HG02571 (cell line): ENCODE data around the gene WDR89.
"Not testable (repeated sequence)": the region's sequence is repeated elsewhere in the genome, so short reads cannot be mapped to it uniquely, and the experiment has no call there.

Experiments used
- ATAC-seq: cut with Tn5 transposase; IDR thresholded peaks from one replicate; pipeline ENCODE4 v1.9.1; 2021; ENCODE audit warnings: mild to moderate bottlenecking, moderate library complexity; ENCODE audit not compliant: unreplicated experiment

The WDR89 gene

GRCh38 chr14:63596998-63597658, 44.5 kb downstream of the WDR89 start:
- no peak for ATAC-seq

- ATAC-seq = no peak
Observed at GRCh38 chr14:63594455-63595372, 47.0 kb downstream of the WDR89 start.

DNA sequence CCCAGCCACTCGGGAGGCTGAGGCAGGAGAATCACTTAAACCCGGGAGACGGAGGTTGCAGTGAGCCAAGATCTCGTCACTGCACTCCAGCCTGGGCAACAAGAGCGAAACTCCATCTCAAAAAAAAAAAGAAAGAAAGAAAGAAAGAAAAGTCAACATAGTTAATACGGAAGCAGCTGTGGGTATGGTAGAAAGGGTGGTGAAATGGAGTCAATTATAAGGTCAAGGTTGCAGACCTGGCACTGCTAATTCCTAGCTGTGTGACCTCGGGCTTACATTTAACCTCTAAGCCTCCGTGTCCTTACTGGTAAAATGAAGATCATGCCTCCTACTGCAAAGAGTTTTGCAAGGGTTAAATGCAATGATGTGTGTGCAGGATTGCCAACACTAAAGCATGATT, 58.6 kb downstream of the WDR89 start:
- ATAC-seq = not testable (repeated sequence)

- ATAC-seq = no peak
Observed at GRCh38 chr14:63581491-63581890, 60.2 kb downstream of the WDR89 start.

DNA sequence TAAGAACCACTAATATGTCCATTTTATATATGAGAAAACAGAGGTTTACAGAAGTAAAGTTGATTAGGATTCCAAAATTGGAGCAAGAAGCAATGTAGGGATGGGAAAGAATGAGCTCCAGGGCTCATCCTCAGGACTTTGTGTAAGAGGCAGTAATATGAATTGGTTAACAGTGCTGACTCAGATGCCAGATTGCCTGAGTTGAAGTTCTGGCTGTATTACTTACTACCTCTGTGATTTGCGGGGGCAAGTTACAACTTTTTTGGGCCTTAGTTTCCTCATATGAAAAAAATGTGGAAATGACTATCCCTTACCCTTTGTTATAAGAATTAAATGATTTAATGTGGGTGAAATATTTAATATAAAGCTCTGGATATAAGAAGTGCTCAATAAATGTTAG, 63.4 kb downstream of the WDR89 start:
- no peak for ATAC-seq

- no peak for ATAC-seq
Observed at GRCh38 chr14:63573581-63573980, 68.1 kb downstream of the WDR89 start.

DNA sequence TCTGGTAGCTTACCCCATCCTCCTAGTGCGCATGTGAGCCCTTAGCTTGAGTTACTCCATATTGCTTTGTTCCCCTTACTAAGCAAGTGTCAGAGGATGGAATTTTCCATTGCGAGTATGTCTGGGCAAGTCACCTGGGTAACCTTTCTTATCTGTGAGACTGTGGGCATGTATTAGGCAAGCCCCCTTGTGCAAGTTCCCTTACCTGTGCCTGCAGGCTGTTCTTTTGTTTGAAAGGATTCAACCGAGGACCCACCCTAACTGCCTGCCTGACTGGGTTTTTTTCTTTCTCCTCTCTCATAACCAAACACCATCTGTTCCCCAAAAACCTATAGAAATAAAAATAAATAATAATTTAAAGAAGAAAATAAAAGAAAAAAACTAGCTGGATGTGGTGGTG, 76.2 kb downstream of the WDR89 start:
- ATAC-seq = no peak

GRCh38 chr14:63564318-63564717, 77.4 kb downstream of the WDR89 start:
- ATAC-seq = no peak

GRCh38 chr14:63563370-63564026, 78.2 kb downstream of the WDR89 start:
- no peak for ATAC-seq

- no peak for ATAC-seq
Observed at GRCh38 chr14:63562405-63562804, 79.3 kb downstream of the WDR89 start.

DNA sequence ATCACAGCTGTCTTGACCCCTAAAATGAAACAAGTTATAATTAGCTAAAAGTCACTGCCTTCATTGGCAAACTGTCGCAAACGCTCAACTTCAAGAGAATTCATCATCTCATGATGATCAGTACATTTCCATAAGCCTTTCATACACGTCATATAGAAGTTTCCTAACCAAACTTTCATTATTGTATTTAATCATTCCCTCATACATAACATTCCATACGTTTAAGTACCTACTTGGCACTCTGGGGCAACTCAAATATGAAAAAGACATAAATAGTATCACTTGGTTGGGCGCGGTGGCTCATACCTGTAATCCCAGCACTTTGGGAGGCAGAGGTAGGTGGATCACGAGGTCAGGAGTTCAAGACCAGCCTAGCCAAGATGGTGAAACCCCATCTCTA, 86.1 kb downstream of the WDR89 start:
- ATAC-seq = no peak

- no peak for ATAC-seq
Observed at GRCh38 chr14:63551332-63551731, 90.3 kb downstream of the WDR89 start.

GRCh38 chr14:63547798-63548335, 93.8 kb downstream of the WDR89 start:
- no peak for ATAC-seq
